ENCODE results near the gene TMC6. TPM values are rescaled to one million over a fixed set of nuclear protein-coding genes. Genes with fewer than 3 reads are reported as not detected.
A peak's percentile ranks its signal among the peaks of the same experiment; 100 is the strongest.

TMC6 gene
- total RNA-seq, 2 experiments from 2014 or later, result 124 to 258 TPM

- Histone ChIP-seq H3K9me2 (ENCODE audit: insufficient read depth, low read length) (no peaks in the 10 kb centered on the region), H4K20me1 (ENCODE audit: insufficient read depth, low read length) (no peaks in the 10 kb centered on the region), H2AFZ (ENCODE audit: low read length) (peak overlapping the region; percentile 17; the same call in 1 of the 2 replicates), H3K4me3 (ENCODE audit: low read depth, low read length, poor library complexity, severe bottlenecking) (peak overlapping the region; percentile 81), H3K9me3 (ENCODE audit: low read length) (no peaks in the 10 kb centered on the region), H3K36me3 (ENCODE audit: insufficient read depth, low read length) (peaks cover 43% of the 10 kb centered on the region), H3K4me2 (ENCODE audit: low read length) (peak overlapping the region; percentile 96), H3K4me1 (ENCODE audit: insufficient read depth, low read length, poor library complexity, severe bottlenecking) (peaks cover 67% of the 10 kb centered on the region), H3K27ac (ENCODE audit: low read depth, low read length, poor library complexity, severe bottlenecking) (peak overlapping the region; percentile 91), H3K79me2 (ENCODE audit: insufficient read depth, low read depth, low read length) (peaks cover 7% of the 10 kb centered on the region; the same call in 1 of the 2 replicates)
- POLR2A ChIA-PET, result interaction anchor here (0.6 to 1.6 kb wide), 6 partner anchors 16 to 166 kb away, joined by 3 to 5 read pairs (median 4); partner anchors contain the start of gene TNRC6C
- no peak for TF ChIP-seq EZH2phosphoT487 (IDR thresholded peaks at IDR 0.05; ENCODE audit: borderline replicate concordance, low read depth, low read length)
- no peak for TF ChIP-seq CTCF (conservative IDR thresholded peaks at IDR 0.05; ENCODE audit: low read length)
- CTCF ChIA-PET (ENCODE audit: unreplicated experiment), result interaction anchor here (1.2 kb wide), 1 partner anchor 62 kb away, joined by 5 read pairs; no protein-coding TSS in a partner anchor
- intact Hi-C loops (cut with micrococcal nuclease; ENCODE audit: unreplicated experiment), result loop anchor here (2.0 kb wide), 1 partner anchor 63 kb away; the partner anchor contains the start of genes AFMID and TK1
- DNase-seq (ENCODE audit: low spot score), result peak; percentile 94
- BruUV-seq (replicated peaks), result no TSS peak
Observed at GRCh38 chr17:78124081-78124835, 4.3 kb downstream of the TMC6 start.

DNA sequence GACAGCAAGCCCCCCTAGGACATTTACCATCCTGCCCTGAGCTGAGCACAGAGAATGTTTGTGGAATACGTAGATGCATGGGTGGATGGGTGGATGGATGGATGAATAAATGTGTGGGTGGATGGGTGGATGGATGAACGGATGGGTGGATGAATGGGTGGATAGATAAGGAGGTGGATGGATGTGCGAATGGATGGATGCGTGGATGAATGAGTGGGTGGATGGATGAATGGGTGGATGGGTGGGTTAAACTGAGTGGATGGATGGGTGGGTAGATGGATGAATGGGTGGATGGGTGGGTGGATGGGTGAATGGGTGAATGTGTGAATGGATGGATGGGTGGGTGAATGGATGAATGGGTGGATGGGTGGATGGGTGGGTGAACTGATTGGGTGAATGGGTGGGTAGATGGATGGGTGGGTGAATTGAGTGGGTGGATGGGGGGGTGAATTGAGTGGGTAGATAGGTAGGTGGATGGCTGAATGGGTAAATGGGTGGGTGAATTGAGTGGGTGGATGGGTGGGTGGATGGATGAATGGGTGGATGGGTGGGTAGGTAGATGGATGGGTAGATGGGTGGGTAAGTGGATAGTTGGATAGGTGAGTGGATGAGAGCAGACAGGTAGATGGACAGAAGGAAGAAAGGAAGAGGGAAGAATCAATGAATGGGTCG lies 5.2 kb downstream of the TMC6 start:
- Histone ChIP-seq H3K79me2 (ENCODE audit: insufficient read depth, low read depth, low read length) (peaks cover 7% of the 10 kb centered on the region; the same call in 1 of the 2 replicates), H2AFZ (ENCODE audit: low read length) (no peak overlapping the region), H3K36me3 (ENCODE audit: insufficient read depth, low read length) (peaks cover 51% of the 10 kb centered on the region), H3K4me3 (ENCODE audit: low read depth, low read length, poor library complexity, severe bottlenecking) (no peak overlapping the region), H4K20me1 (ENCODE audit: insufficient read depth, low read length) (no peaks in the 10 kb centered on the region), H3K9me2 (ENCODE audit: insufficient read depth, low read length) (no peaks in the 10 kb centered on the region), H3K9me3 (ENCODE audit: low read length) (no peaks in the 10 kb centered on the region), H3K4me1 (ENCODE audit: insufficient read depth, low read length, poor library complexity, severe bottlenecking) (peaks cover 61% of the 10 kb centered on the region), H3K27ac (ENCODE audit: low read depth, low read length, poor library complexity, severe bottlenecking) (no peak overlapping the region), H3K4me2 (ENCODE audit: low read length) (no peak overlapping the region)
- ChIA-PET POLR2A (interaction anchor here (0.5 to 1.0 kb wide), 3 partner anchors 17 to 165 kb away, joined by 3 to 5 read pairs (median 3); partner anchors contain the start of gene TNRC6C), CTCF (ENCODE audit: unreplicated experiment) (interaction anchor here (0.5 kb wide), 2 partner anchors 11 to 14 kb away, joined by 3 read pairs; no protein-coding TSS in a partner anchor)
- intact Hi-C loops (cut with micrococcal nuclease; ENCODE audit: unreplicated experiment), result no loop called here
- no peak for DNase-seq (ENCODE audit: low spot score)
- TF ChIP-seq CTCF (conservative IDR thresholded peaks at IDR 0.05; ENCODE audit: low read length), result no peak
- BruUV-seq (replicated peaks), result no TSS peak

Measured in OCI-LY7 (cell line).